HUES48 (cell line): Measurements from ENCODE around the gene FBXO3.
"Not testable (repeated sequence)": the region's sequence is repeated elsewhere in the genome, so short reads cannot be mapped to it uniquely, and the experiment has no call there.

ENCODE experiments used
- H3K27ac ChIP-seq: one replicate; pipeline ENCODE4 v1.7.0; 2013; ENCODE audit warnings: low read depth, low read length, inconsistent platforms
- H3K27me3 ChIP-seq: 2 replicates; pipeline ENCODE4 v1.6.1; 2013; ENCODE audit warnings: mild to moderate bottlenecking, low read length; ENCODE audit not compliant: control insufficient read depth, insufficient read depth
- H3K36me3 ChIP-seq: 2 replicates; pipeline ENCODE4 v1.6.1; 2013; ENCODE audit warnings: low read length; ENCODE audit not compliant: control insufficient read depth, insufficient read depth
- H3K4me1 ChIP-seq: 2 replicates; pipeline ENCODE4 v1.6.1; 2013; ENCODE audit warnings: mild to moderate bottlenecking, low read length; ENCODE audit not compliant: control insufficient read depth, insufficient read depth
- H3K4me3 ChIP-seq: 2 replicates; pipeline ENCODE4 v1.5.1; 2013; ENCODE audit warnings: mild to moderate bottlenecking, low read depth, low read length
- H3K9ac ChIP-seq: 2 replicates; pipeline ENCODE4 v1.6.1; 2013; ENCODE audit warnings: mild to moderate bottlenecking, low read depth, low read length, moderate library complexity
- H3K9me3 ChIP-seq: 2 replicates; pipeline ENCODE4 v1.6.1; 2013; ENCODE audit warnings: low read length; ENCODE audit not compliant: control insufficient read depth, insufficient read depth

FBXO3 gene

GRCh38 chr11:33713151-33713855, 61.0 kb downstream of the FBXO3 start:
- H3K4me3 ChIP-seq = no peak overlapping the region
- no peaks in the 10 kb centered on the region for H3K27me3 ChIP-seq
- H3K27ac ChIP-seq = no peak overlapping the region
- no peaks in the 10 kb centered on the region for H3K9me3 ChIP-seq
- no peak overlapping the region for H3K9ac ChIP-seq
- H3K4me1 ChIP-seq = no peaks in the 10 kb centered on the region
- H3K36me3 ChIP-seq = peaks cover 59% of the 10 kb centered on the region

GRCh38 chr11:33712436-33712835, 61.9 kb downstream of the FBXO3 start:
- H3K4me1 ChIP-seq = no peaks in the 10 kb centered on the region
- H3K36me3 ChIP-seq = peaks cover 56% of the 10 kb centered on the region
- no peak overlapping the region for H3K4me3 ChIP-seq
- no peaks in the 10 kb centered on the region for H3K9me3 ChIP-seq
- H3K27me3 ChIP-seq = no peaks in the 10 kb centered on the region
- H3K9ac ChIP-seq = no peak overlapping the region
- H3K27ac ChIP-seq = no peak overlapping the region

- no peaks in the 10 kb centered on the region for H3K27me3 ChIP-seq
- H3K27ac ChIP-seq = no peak overlapping the region
- no peak overlapping the region for H3K4me3 ChIP-seq
- H3K9me3 ChIP-seq = no peaks in the 10 kb centered on the region
- peaks cover 37% of the 10 kb centered on the region for H3K36me3 ChIP-seq
- H3K9ac ChIP-seq = no peak overlapping the region
- H3K4me1 ChIP-seq = 0 out of 2 replicates have a peak, but pooled peaks cover 6% of the 10 kb centered on the region
Observed at GRCh38 chr11:33709466-33709865, 64.9 kb downstream of the FBXO3 start.

GRCh38 chr11:33708985-33709384, 65.3 kb downstream of the FBXO3 start:
- Histone ChIP-seq H3K9ac (no peak overlapping the region), H3K9me3 (no peaks in the 10 kb centered on the region), H3K27me3 (no peaks in the 10 kb centered on the region), H3K4me3 (no peak overlapping the region), H3K36me3 (peaks cover 33% of the 10 kb centered on the region), H3K27ac (no peak overlapping the region), H3K4me1 (0 out of 2 replicates have a peak, but pooled peaks cover 7% of the 10 kb centered on the region)

GRCh38 chr11:33707831-33708230, 66.5 kb downstream of the FBXO3 start:
- H3K36me3 ChIP-seq = peaks cover 28% of the 10 kb centered on the region
- H3K27ac ChIP-seq, H3K9me3 ChIP-seq, H3K27me3 ChIP-seq, H3K4me1 ChIP-seq, H3K9ac ChIP-seq, H3K4me3 ChIP-seq: not testable (repeated sequence)

GRCh38 chr11:33706966-33707365, 67.4 kb downstream of the FBXO3 start:
- Histone ChIP-seq H3K4me1 (0 out of 2 replicates have a peak, but pooled peaks cover 7% of the 10 kb centered on the region), H3K27me3 (no peaks in the 10 kb centered on the region), H3K27ac (no peak overlapping the region), H3K9ac (no peak overlapping the region), H3K4me3 (no peak overlapping the region), H3K36me3 (peaks cover 21% of the 10 kb centered on the region), H3K9me3 (no peaks in the 10 kb centered on the region)

GRCh38 chr11:33706546-33706945, 67.8 kb downstream of the FBXO3 start:
- Histone ChIP-seq H3K4me1 (0 out of 2 replicates have a peak, but pooled peaks cover 8% of the 10 kb centered on the region), H3K27ac (no peak overlapping the region), H3K27me3 (no peaks in the 10 kb centered on the region), H3K9ac (no peak overlapping the region), H3K9me3 (no peaks in the 10 kb centered on the region), H3K4me3 (no peak overlapping the region), H3K36me3 (peaks cover 21% of the 10 kb centered on the region)

GRCh38 chr11:33704240-33705002, 69.9 kb downstream of the FBXO3 start:
- Histone ChIP-seq H3K4me1 (peaks cover 18% of the 10 kb centered on the region; the same call in 1 of the 2 replicates), H3K27ac (no peak overlapping the region), H3K9ac (no peak overlapping the region)

GRCh38 chr11:33703788-33704187, 70.5 kb downstream of the FBXO3 start:
- H3K27ac ChIP-seq = no peak overlapping the region

More at GRCh38 chr11:33704240-33705002, 69.9 kb downstream of the FBXO3 start:
- peaks cover 6% of the 10 kb centered on the region for H3K27me3 ChIP-seq
- peaks cover 11% of the 10 kb centered on the region for H3K36me3 ChIP-seq
- no peaks in the 10 kb centered on the region for H3K9me3 ChIP-seq
- H3K4me3 ChIP-seq = no peak overlapping the region

GRCh38 chr11:33703234-33703633, 71.1 kb downstream of the FBXO3 start:
- no peak overlapping the region for H3K9ac ChIP-seq
- peaks cover 10% of the 10 kb centered on the region for H3K27me3 ChIP-seq
- peaks cover 18% of the 10 kb centered on the region; the same call in 1 of the 2 replicates for H3K4me1 ChIP-seq
- H3K36me3 ChIP-seq = no peaks in the 10 kb centered on the region; the same call in 1 of the 2 replicates
- no peaks in the 10 kb centered on the region for H3K9me3 ChIP-seq
- no peak overlapping the region for H3K27ac ChIP-seq
- H3K4me3 ChIP-seq = no peak overlapping the region

More at GRCh38 chr11:33703788-33704187, 70.5 kb downstream of the FBXO3 start:
- H3K36me3 ChIP-seq = peaks cover 4% of the 10 kb centered on the region; the same call in 1 of the 2 replicates
- peaks cover 10% of the 10 kb centered on the region for H3K27me3 ChIP-seq
- H3K4me1 ChIP-seq = peaks cover 18% of the 10 kb centered on the region; the same call in 1 of the 2 replicates
- H3K9me3 ChIP-seq = no peaks in the 10 kb centered on the region
- H3K4me3 ChIP-seq = no peak overlapping the region
- no peak overlapping the region for H3K9ac ChIP-seq
